OCI-LY3 (cell line): ENCODE data around the gene ASTN2.

Source experiments
- EZH2phosphoT487 ChIP-seq: fragments of 200-600 bp; shearing (Covaris generic); IDR thresholded peaks from 2 replicates; pipeline ENCODE4 v1.6.1; 2018; ENCODE audit warnings: antibody characterized with exemption, mixed run types, low read depth
- TF ChIP-seq, protein P1 (sequence below): fragments of 200-600, 300-600 bp; sonication (generic); IDR thresholded peaks from 2 replicates; pipeline ENCODE4 v1.5.1; 2014; ENCODE audit warnings: antibody characterized with exemption, low read length, low read depth

GRCh38 chr9:116998305-116998704 is 416.6 kb downstream of the ASTN2 start:
- TF ChIP-seq, protein P1, sequence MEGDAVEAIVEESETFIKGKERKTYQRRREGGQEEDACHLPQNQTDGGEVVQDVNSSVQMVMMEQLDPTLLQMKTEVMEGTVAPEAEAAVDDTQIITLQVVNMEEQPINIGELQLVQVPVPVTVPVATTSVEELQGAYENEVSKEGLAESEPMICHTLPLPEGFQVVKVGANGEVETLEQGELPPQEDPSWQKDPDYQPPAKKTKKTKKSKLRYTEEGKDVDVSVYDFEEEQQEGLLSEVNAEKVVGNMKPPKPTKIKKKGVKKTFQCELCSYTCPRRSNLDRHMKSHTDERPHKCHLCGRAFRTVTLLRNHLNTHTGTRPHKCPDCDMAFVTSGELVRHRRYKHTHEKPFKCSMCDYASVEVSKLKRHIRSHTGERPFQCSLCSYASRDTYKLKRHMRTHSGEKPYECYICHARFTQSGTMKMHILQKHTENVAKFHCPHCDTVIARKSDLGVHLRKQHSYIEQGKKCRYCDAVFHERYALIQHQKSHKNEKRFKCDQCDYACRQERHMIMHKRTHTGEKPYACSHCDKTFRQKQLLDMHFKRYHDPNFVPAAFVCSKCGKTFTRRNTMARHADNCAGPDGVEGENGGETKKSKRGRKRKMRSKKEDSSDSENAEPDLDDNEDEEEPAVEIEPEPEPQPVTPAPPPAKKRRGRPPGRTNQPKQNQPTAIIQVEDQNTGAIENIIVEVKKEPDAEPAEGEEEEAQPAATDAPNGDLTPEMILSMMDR, result no peak
- TF ChIP-seq EZH2phosphoT487, result no peak
